Fibroblast of lung (primary cell): ENCODE data around the gene PIF1. TPM values are rescaled to one million over a fixed set of nuclear protein-coding genes. Genes with fewer than 3 reads are reported as not detected.

Experiments used
- DNase-seq, 2 donors: peaks; one replicate each; pipeline versions ENCODE4 v3.0.0 to v3.0.0-alpha.2; 2010; ENCODE audit warnings: low read depth in 2 of 2
- H2AFZ ChIP-seq: 2 replicates; pipeline ENCODE4 v1.5.1; 2012; ENCODE audit warnings: low read length, control low read depth, inconsistent platforms
- H3K27ac ChIP-seq: 2 replicates; pipeline ENCODE4 v1.5.1; 2011; ENCODE audit warnings: low read length, control low read depth; ENCODE audit not compliant: insufficient read depth
- H3K27me3 ChIP-seq: 2 replicates; pipeline ENCODE4 v1.5.1; 2011; ENCODE audit warnings: mild to moderate bottlenecking, low read length; ENCODE audit not compliant: control insufficient read depth, insufficient read depth
- H3K36me3 ChIP-seq: 2 replicates; pipeline ENCODE4 v1.5.1; 2011; ENCODE audit warnings: low read length; ENCODE audit not compliant: control insufficient read depth, insufficient read depth
- H3K4me1 ChIP-seq: 2 replicates; pipeline ENCODE4 v1.5.1; 2011; ENCODE audit warnings: low read length; ENCODE audit not compliant: control insufficient read depth, insufficient read depth; ENCODE audit errors: extremely low read depth
- H3K4me2 ChIP-seq: 2 replicates; pipeline ENCODE4 v1.5.1; 2011; ENCODE audit warnings: low read length, control low read depth; ENCODE audit not compliant: insufficient read depth; ENCODE audit errors: extremely low read depth
- H3K4me3 ChIP-seq, 4 experiments: fragments of 200-600 bp in 1 of 4; sonication (generic) in 1 of 4; replicated peaks in 1 of 4; 2 replicates each; pipeline ENCODE4 v1.5.1; 2011 to 2016; ENCODE audit warnings: low read length in 4 of 4, low read depth in 3 of 4, mild to moderate bottlenecking in 3 of 4, control low read depth in 2 of 4, inconsistent platforms in 1 of 4, mixed read lengths in 1 of 4; ENCODE audit not compliant: insufficient read depth in 1 of 4; ENCODE audit errors: control extremely low read depth in 1 of 4
- H3K79me2 ChIP-seq: 2 replicates; pipeline ENCODE4 v1.5.1; 2012; ENCODE audit warnings: mild to moderate bottlenecking, low read length, inconsistent platforms; ENCODE audit not compliant: control insufficient read depth, insufficient read depth
- H3K9ac ChIP-seq: 2 replicates; pipeline ENCODE4 v1.5.1; 2011; ENCODE audit warnings: mild to moderate bottlenecking, low read length, control low read depth; ENCODE audit not compliant: insufficient read depth
- H3K9me3 ChIP-seq: 2 replicates; pipeline ENCODE4 v1.5.1; 2012; ENCODE audit warnings: low read depth, low read length; ENCODE audit not compliant: control insufficient read depth, insufficient read depth
- H4K20me1 ChIP-seq: 2 replicates; pipeline ENCODE4 v1.5.1; 2011; ENCODE audit warnings: low read length; ENCODE audit not compliant: control insufficient read depth, insufficient read depth; ENCODE audit errors: extremely low read depth
- CTCF ChIP-seq, 2 donors: IDR thresholded peaks in 1 of 2; conservative IDR thresholded peaks in 1 of 2; 1 replicate in 1 of 2; 2 replicates in 1 of 2; pipeline ENCODE4 v1.5.1; 2011 to 2012; ENCODE audit warnings: low read length in 2 of 2, control low read depth in 1 of 2, inconsistent platforms in 1 of 2, low read depth in 1 of 2, mild to moderate bottlenecking in 1 of 2
- EZH2 ChIP-seq: IDR thresholded peaks from 2 replicates; pipeline ENCODE4 v1.5.1; 2012; ENCODE audit warnings: low read length, control low read depth, mild to moderate bottlenecking; ENCODE audit errors: missing control alignments
- polyA plus RNA-seq, 2 donors: library from polyadenylated mRNA; depleted of rRNA in 1 of 2; stranded (reverse) in 1 of 2; unstranded in 1 of 2; fragments of >200 nt; gene quantifications; 2 replicates each; pipeline ENCODE4 v1.2.1, GENCODE V29; 2011 to 2012; ENCODE audit warnings: missing spikeins in 1 of 2
- total RNA-seq: library from RNA; depleted of rRNA; stranded (reverse); fragments of >200 nt; gene quantifications from 2 replicates; pipeline ENCODE4 v1.2.1, GENCODE V29; 2014

The PIF1 gene
- total and polyA plus RNA-seq, 2 donors (not counting 1 experiment from before 2014, with no cell fraction given), result 5.1 to 9.4 TPM

GRCh38 chr15:64774037-64774628 is 51.3 kb downstream of the PIF1 start:
- no peak overlapping the region for H3K27ac ChIP-seq
- H3K9me3 ChIP-seq, result no peaks in the 10 kb centered on the region
- H3K27me3 ChIP-seq, result peaks cover 10% of the 10 kb centered on the region
- H2AFZ ChIP-seq, result no peak overlapping the region
- DNase-seq, result no peak
- H3K4me2 ChIP-seq, result peak overlapping the region; percentile 35
- no peaks in the 10 kb centered on the region for H4K20me1 ChIP-seq
- no peaks in the 10 kb centered on the region for H3K79me2 ChIP-seq
- H3K36me3 ChIP-seq, result no peaks in the 10 kb centered on the region
- no peaks in the 10 kb centered on the region for H3K4me1 ChIP-seq
- TF ChIP-seq EZH2, result no peak
- TF ChIP-seq CTCF (conservative IDR thresholded peaks at IDR 0.05 in 1 of 2, IDR thresholded peaks at IDR 0.05 in 1 of 2; ENCODE audit: low read depth in 1 of 2, low read length in 2 of 2), result no peak
- H3K4me3 ChIP-seq, result peak overlapping the region in 1 of 4 experiments; percentile 25
- H3K9ac ChIP-seq, result no peak overlapping the region

GRCh38 chr15:64773606-64774005 is 51.8 kb downstream of the PIF1 start:
- no peak overlapping the region for H2AFZ ChIP-seq
- H4K20me1 ChIP-seq, result no peaks in the 10 kb centered on the region
- H3K4me1 ChIP-seq, result no peaks in the 10 kb centered on the region
- H3K9me3 ChIP-seq, result no peaks in the 10 kb centered on the region
- H3K9ac ChIP-seq, result no peak overlapping the region
- DNase-seq, result no peak
- no peaks in the 10 kb centered on the region for H3K36me3 ChIP-seq
- TF ChIP-seq CTCF (conservative IDR thresholded peaks at IDR 0.05 in 1 of 2, IDR thresholded peaks at IDR 0.05 in 1 of 2; ENCODE audit: low read depth in 1 of 2, low read length in 2 of 2) (no peak), EZH2 (no peak)
- H3K79me2 ChIP-seq, result no peaks in the 10 kb centered on the region
- H3K4me3 ChIP-seq, result no peak overlapping the region
- H3K27me3 ChIP-seq, result peaks cover 10% of the 10 kb centered on the region
- no peak overlapping the region for H3K4me2 ChIP-seq
- no peak overlapping the region for H3K27ac ChIP-seq

- H3K36me3 ChIP-seq, result no peaks in the 10 kb centered on the region
- H3K27me3 ChIP-seq, result peaks cover 10% of the 10 kb centered on the region
- H3K4me1 ChIP-seq, result no peaks in the 10 kb centered on the region
- no peaks in the 10 kb centered on the region for H4K20me1 ChIP-seq
- H3K9ac ChIP-seq, result no peak overlapping the region
- H3K4me3 ChIP-seq, result no peak overlapping the region
- H3K9me3 ChIP-seq, result no peaks in the 10 kb centered on the region
- no peak for DNase-seq
- no peak for TF ChIP-seq CTCF (conservative IDR thresholded peaks at IDR 0.05 in 1 of 2, IDR thresholded peaks at IDR 0.05 in 1 of 2; ENCODE audit: low read depth in 1 of 2, low read length in 2 of 2)
- no peak for TF ChIP-seq EZH2
- H3K79me2 ChIP-seq, result no peaks in the 10 kb centered on the region
- H2AFZ ChIP-seq, result no peak overlapping the region
- no peak overlapping the region for H3K27ac ChIP-seq
- no peak overlapping the region for H3K4me2 ChIP-seq
These were observed 52.5 kb downstream of the PIF1 start for GRCh38 chr15:64772964-64773363.
